ENCODE measurements around the gene PPM1N. TPM values are rescaled to one million over a fixed set of nuclear protein-coding genes. Genes with fewer than 3 reads are reported as not detected.

Gene PPM1N
- total and polyA plus RNA-seq, 2 of the 4 experiments (the other 2 are of a cell fraction), result 0.90 to 1.6 TPM

DNA sequence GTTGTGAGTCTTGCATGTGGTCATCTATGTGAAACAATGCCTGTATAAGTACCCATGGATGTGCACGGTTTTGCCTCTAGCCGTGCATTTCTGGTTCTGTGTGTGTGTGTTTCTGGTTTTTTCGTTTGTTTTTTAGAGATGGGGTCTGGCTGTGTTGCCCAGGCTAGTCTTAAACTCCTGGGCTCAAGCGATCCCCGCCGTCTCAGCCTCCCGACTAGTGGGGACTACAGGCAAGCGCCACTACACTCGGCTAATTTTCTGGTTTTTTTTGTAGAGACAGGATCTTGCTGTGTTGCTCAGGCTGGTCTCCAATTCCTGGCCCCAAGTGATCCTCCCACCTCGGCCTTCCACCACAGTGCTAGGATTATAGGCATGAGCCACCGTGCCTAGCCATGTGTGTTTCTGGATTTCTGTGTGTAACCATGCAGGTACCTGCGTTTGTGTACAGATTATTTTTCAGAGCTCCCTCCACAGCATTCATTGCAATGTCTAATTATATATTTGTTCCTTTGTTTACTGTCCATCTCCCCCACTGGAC is 46.3 kb upstream of the PPM1N start (continued):
- no peak for TF ChIP-seq ELK1 (IDR thresholded peaks at IDR 0.05; ENCODE audit: borderline replicate concordance, low read depth, low read length)
- TF ChIP-seq, protein P1, sequence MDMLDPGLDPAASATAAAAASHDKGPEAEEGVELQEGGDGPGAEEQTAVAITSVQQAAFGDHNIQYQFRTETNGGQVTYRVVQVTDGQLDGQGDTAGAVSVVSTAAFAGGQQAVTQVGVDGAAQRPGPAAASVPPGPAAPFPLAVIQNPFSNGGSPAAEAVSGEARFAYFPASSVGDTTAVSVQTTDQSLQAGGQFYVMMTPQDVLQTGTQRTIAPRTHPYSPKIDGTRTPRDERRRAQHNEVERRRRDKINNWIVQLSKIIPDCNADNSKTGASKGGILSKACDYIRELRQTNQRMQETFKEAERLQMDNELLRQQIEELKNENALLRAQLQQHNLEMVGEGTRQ (IDR thresholded peaks at IDR 0.05; ENCODE audit: low read depth, low read length), result no peak
- TF ChIP-seq NFE2L2 (IDR thresholded peaks at IDR 0.05; ENCODE audit: low read depth, low read length), result no peak
- no peak for TF ChIP-seq RAD21 (IDR thresholded peaks at IDR 0.05; ENCODE audit: low read length)
- TF ChIP-seq SMC3 (IDR thresholded peaks at IDR 0.05; ENCODE audit: low read depth, low read length), result no peak
- TF ChIP-seq MAFK (IDR thresholded peaks at IDR 0.05; ENCODE audit: low read depth, low read length), result no peak
